Ishikawa (cell line): ENCODE results near the gene SQSTM1.

Source experiments
- CEBPB ChIP-seq: IDR thresholded peaks from 2 replicates; pipeline ENCODE4 v1.6.1; 2012
- CREB1 ChIP-seq: IDR thresholded peaks from 2 replicates; pipeline ENCODE4 v1.6.1; 2012; ENCODE audit warnings: low read depth
- EGR1 ChIP-seq: IDR thresholded peaks from 2 replicates; pipeline ENCODE4 v1.6.1; 2012
- EP300 ChIP-seq: IDR thresholded peaks from 2 replicates; pipeline ENCODE4 v1.6.1; 2012; ENCODE audit warnings: borderline replicate concordance
- FOXM1 ChIP-seq: IDR thresholded peaks from 2 replicates; pipeline ENCODE4 v1.6.1; 2012; ENCODE audit warnings: low read depth, borderline replicate concordance
- MAX ChIP-seq: IDR thresholded peaks from 2 replicates; pipeline ENCODE4 v1.6.1; 2012
- NFIC ChIP-seq: IDR thresholded peaks from 2 replicates; pipeline ENCODE4 v1.6.1; 2012
- RAD21 ChIP-seq: IDR thresholded peaks from 2 replicates; pipeline ENCODE4 v1.6.1; 2012; ENCODE audit warnings: low read depth
- TAF1 ChIP-seq: IDR thresholded peaks from 2 replicates; pipeline ENCODE4 v1.6.1; 2012; ENCODE audit warnings: low read depth, mild to moderate bottlenecking
- TCF12 ChIP-seq: IDR thresholded peaks from 2 replicates; pipeline ENCODE4 v1.6.1; 2012; ENCODE audit warnings: low read depth
- TEAD4 ChIP-seq: IDR thresholded peaks from 2 replicates; pipeline ENCODE4 v1.6.1; 2012
- USF1 ChIP-seq: IDR thresholded peaks from 2 replicates; pipeline ENCODE4 v1.6.1; 2012
- YY1 ChIP-seq: IDR thresholded peaks from 2 replicates; pipeline ENCODE4 v1.6.1; 2012; ENCODE audit warnings: low read depth
- ZBTB7A ChIP-seq: IDR thresholded peaks from 2 replicates; pipeline ENCODE4 v1.6.1; 2012; ENCODE audit warnings: low read depth
- TF ChIP-seq, protein P1 (sequence below): IDR thresholded peaks from 2 replicates; pipeline ENCODE4 v1.6.1; 2012; ENCODE audit warnings: low read depth, mild to moderate bottlenecking

SQSTM1 gene

DNA sequence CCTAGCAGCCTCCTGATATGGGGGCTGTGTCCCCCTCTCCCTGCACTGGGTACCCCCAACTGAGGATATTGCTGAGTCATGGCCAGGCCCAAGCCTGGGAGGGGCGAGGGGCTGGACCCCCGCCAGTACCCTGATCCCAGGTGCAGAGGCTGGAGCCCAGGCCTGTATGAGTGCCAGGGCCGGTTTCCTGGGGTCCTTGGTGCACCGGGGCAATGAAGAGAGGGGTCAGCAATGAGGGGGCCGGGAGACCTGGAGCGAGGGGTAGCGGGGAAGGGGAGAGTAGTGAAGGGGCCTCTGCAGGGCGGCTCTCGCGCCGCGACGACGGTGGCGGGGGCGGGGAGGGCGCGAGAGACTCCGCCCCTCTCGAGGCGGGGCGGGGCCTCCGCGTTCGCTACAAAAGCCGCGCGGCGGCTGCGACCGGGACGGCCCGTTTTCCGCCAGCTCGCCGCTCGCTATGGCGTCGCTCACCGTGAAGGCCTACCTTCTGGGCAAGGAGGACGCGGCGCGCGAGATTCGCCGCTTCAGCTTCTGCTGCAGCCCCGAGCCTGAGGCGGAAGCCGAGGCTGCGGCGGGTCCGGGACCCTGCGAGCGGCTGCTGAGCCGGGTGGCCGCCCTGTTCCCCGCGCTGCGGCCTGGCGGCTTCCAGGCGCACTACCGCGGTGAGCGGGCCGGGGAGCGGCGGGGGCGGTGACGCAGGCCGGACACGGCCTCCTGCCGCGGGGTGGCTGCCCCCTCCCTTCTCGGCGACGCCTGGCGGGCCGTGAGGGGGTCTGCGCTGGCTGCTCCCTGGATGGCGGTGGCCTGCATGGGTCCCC is at the start of gene SQSTM1:
SQSTM1 (plus strand) TSS at position 423 of the 815 bp plus-strand sequence; CDS start at position 455, 32 bp downstream.
- TF ChIP-seq EGR1 (peak; percentile 50), CEBPB (no peak), ZBTB7A (peak; percentile 96; the same call in 1 of the 2 replicates), YY1 (peak; percentile 55), EP300 (peak; percentile 56; the same call in 1 of the 2 replicates), TEAD4 (no peak), RAD21 (no peak), TCF12 (peak; percentile 51; the same call in 1 of the 2 replicates), NFIC (peak; percentile 54), TAF1 (peak; percentile 84), USF1 (no peak), MAX (no peak; the same call in 1 of the 2 replicates)
- TF ChIP-seq, protein P1, sequence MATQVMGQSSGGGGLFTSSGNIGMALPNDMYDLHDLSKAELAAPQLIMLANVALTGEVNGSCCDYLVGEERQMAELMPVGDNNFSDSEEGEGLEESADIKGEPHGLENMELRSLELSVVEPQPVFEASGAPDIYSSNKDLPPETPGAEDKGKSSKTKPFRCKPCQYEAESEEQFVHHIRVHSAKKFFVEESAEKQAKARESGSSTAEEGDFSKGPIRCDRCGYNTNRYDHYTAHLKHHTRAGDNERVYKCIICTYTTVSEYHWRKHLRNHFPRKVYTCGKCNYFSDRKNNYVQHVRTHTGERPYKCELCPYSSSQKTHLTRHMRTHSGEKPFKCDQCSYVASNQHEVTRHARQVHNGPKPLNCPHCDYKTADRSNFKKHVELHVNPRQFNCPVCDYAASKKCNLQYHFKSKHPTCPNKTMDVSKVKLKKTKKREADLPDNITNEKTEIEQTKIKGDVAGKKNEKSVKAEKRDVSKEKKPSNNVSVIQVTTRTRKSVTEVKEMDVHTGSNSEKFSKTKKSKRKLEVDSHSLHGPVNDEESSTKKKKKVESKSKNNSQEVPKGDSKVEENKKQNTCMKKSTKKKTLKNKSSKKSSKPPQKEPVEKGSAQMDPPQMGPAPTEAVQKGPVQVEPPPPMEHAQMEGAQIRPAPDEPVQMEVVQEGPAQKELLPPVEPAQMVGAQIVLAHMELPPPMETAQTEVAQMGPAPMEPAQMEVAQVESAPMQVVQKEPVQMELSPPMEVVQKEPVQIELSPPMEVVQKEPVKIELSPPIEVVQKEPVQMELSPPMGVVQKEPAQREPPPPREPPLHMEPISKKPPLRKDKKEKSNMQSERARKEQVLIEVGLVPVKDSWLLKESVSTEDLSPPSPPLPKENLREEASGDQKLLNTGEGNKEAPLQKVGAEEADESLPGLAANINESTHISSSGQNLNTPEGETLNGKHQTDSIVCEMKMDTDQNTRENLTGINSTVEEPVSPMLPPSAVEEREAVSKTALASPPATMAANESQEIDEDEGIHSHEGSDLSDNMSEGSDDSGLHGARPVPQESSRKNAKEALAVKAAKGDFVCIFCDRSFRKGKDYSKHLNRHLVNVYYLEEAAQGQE, result no peak

DNA sequence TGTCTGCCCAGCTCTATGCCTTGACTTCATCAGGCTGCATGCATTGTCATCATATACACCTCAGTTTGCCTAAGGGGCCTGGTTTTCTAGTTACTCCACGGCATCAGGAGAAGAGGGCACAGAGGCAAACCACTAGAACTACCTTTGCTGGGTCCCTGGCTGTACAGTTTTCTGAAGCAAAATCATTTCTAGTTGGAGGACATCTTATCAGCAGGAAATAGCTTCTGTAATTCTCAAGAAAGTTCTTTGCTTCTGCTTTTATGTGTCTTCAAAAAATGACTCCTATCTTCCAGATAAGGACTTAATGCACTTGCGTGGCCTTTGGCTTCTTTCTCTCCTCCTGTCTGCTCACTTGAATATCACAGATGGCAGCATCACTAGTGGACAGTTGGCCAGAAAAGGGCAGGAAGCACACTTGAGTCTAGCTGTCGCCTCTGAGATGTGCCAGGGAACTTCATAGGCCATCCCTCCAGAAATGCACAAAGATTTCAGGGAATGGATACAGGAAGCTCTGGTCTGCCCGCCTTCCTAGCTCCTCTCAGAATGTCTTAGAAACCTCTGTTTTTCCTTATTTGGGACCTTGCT is 49.3 kb upstream of the SQSTM1 start:
- no peak for TF ChIP-seq ZBTB7A
- no peak for TF ChIP-seq CEBPB
- no peak for TF ChIP-seq EGR1
- no peak for TF ChIP-seq TEAD4

DNA sequence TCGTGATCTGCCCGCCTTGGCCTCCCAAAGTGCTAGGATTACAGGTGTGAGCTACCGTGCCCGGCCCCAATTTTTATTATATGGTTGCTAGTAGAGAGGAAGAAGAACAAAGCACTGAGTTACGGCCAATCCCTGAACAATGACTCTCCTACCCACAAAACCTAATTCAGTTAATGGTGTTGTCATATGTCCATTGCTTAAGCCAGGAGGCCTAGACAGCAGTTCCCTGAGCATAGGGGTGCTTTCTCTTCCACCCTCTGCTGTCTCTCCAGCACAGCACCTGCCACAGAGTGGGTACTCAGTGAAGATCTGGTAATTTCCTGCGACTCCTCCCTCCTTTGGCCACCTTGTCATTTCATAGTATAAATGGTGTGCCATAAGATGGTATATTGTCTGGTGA is 48.4 kb upstream of the SQSTM1 start:
- TF ChIP-seq YY1 (no peak), ZBTB7A (no peak), TAF1 (no peak), EGR1 (no peak), CREB1 (no peak), FOXM1 (no peak), TEAD4 (no peak), CEBPB (no peak), USF1 (no peak), MAX (no peak), EP300 (no peak), TCF12 (no peak), NFIC (no peak), RAD21 (no peak)
- TF ChIP-seq, protein P1, result no peak

- TF ChIP-seq TCF12 (no peak), MAX (no peak), FOXM1 (no peak), ZBTB7A (no peak), RAD21 (no peak), TAF1 (no peak), CREB1 (no peak), TEAD4 (no peak), NFIC (no peak), CEBPB (no peak)
Measured at GRCh38 chr5:179773686-179774040, 47.0 kb upstream of the SQSTM1 start.

DNA sequence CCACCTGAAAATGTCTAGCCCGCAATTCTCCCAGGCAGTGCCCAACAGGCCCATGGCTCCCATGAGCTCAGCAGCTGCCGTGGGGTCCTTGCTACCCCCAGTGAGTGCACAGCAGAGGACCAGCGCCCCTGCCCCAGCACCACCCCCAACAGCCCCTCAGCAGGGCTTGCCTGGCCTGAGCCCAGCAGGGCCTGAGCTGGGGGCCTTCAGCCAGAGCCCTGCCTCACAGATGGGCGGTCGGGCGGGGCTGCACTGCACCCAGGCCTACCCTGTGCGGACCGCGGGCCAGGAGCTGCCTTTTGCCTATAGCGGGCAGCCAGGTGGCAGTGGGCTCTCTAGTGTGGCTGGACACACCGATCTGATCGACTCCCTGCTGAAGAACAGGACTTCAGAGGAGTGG is 46.3 kb upstream of the SQSTM1 start:
- TF ChIP-seq CREB1, result no peak
- no peak for TF ChIP-seq NFIC
- TF ChIP-seq EP300, result no peak
- no peak for TF ChIP-seq ZBTB7A

GRCh38 chr5:179776411-179776938 is 44.2 kb upstream of the SQSTM1 start:
- TF ChIP-seq ZBTB7A (no peak), TEAD4 (no peak), TAF1 (no peak), MAX (no peak), CREB1 (no peak), TCF12 (no peak), CEBPB (no peak), USF1 (no peak), FOXM1 (no peak), EGR1 (no peak)
